ENCODE results near the gene PMEPA1. TPM values are rescaled to one million over a fixed set of nuclear protein-coding genes. Genes with fewer than 3 reads are reported as not detected.

The PMEPA1 gene
- total and polyA plus RNA-seq, 2 donors (not counting 3 experiments of a cell fraction or from before 2014, with no cell fraction given) = 31.6 to 33.2 TPM

- DNase-seq (ENCODE audit: low read depth, low spot score) (no peak), FAIRE-seq (no peak)
- no peak overlapping the region for H3K4me3 ChIP-seq (replicated peaks in 1 of 3; ENCODE audit: insufficient read depth in 1 of 3, low read depth in 1 of 3, low read length in 3 of 3)
- no peaks in the 10 kb centered on the region for H3K27me3 ChIP-seq (ENCODE audit: control insufficient read depth in 2 of 2, insufficient read depth in 2 of 2, low read length in 2 of 2)
- H3K36me3 ChIP-seq (ENCODE audit: control insufficient read depth in 2 of 2, extremely low read depth in 1 of 2, insufficient read depth in 2 of 2, low read length in 2 of 2) = peaks cover 0 to 1% of the 10 kb centered on the region in 2 experiments
- no peaks in the 10 kb centered on the region for H4K20me1 ChIP-seq (replicated peaks; ENCODE audit: control insufficient read depth, extremely low read depth, insufficient read depth, low read length)
- intact Hi-C loops (cut with micrococcal nuclease) (no loop called here), dilution Hi-C loops (cut with MboI; ENCODE audit: extremely low pct_ligation_motif_present, low sequenced_read_pairs) (no loop called here)
- BruUV-seq (replicated peaks) = no TSS peak
- H3K4me1 ChIP-seq (ENCODE audit: control insufficient read depth, extremely low read depth, insufficient read depth, low read length) = peaks cover 14% of the 10 kb centered on the region
- H3K9me1 ChIP-seq (replicated peaks; ENCODE audit: control insufficient read depth, extremely low read depth, insufficient read depth, low read length) = no peaks in the 10 kb centered on the region
- CTCF ChIA-PET = interaction anchor here (1.0 to 1.3 kb wide), 5 partner anchors 9 to 473 kb away, joined by 3 to 5 read pairs (median 5); no protein-coding TSS in a partner anchor
- no peak overlapping the region for H3K9ac ChIP-seq (replicated peaks; ENCODE audit: extremely low read depth, insufficient read depth, low read length)
- H3K9me3 ChIP-seq (replicated peaks; ENCODE audit: control insufficient read depth, insufficient read depth, low read length) = no peaks in the 10 kb centered on the region
- H3K4me2 ChIP-seq (ENCODE audit: insufficient read depth, low read length) = no peak overlapping the region
- H3K27ac ChIP-seq (ENCODE audit: insufficient read depth, low read depth, low read length) = no peak overlapping the region
- no peak for TF ChIP-seq JUN (IDR thresholded peaks at IDR 0.05; ENCODE audit: borderline replicate concordance, insufficient read depth, insufficient read length, low read depth)
- TF ChIP-seq FOS (IDR thresholded peaks at IDR 0.05; ENCODE audit: borderline replicate concordance, insufficient read depth, low read length) = no peak
- no peak for TF ChIP-seq MYC (IDR thresholded peaks at IDR 0.05; ENCODE audit: low read depth, low read length)
- TF ChIP-seq POLR2AphosphoS5 (IDR thresholded peaks at IDR 0.05; ENCODE audit: insufficient read depth, low read depth, low read length) = no peak
- TF ChIP-seq EZH2 (IDR thresholded peaks at IDR 0.05; ENCODE audit: borderline replicate concordance, low read depth, low read length, severe bottlenecking) = no peak
- H2AFZ ChIP-seq (ENCODE audit: low read depth, low read length) = no peak overlapping the region
- H3K79me2 ChIP-seq (ENCODE audit: control insufficient read depth, insufficient read depth, low read length) = peaks cover 57% of the 10 kb centered on the region
- POLR2A ChIA-PET = no interaction called here
Observed at GRCh38 chr20:57707320-57707719, 2.5 kb downstream of the PMEPA1 start.

GRCh38 chr20:57705127-57705899 lies 4.5 kb downstream of the PMEPA1 start:
- TF ChIP-seq POLR2A (IDR thresholded peaks at IDR 0.05; ENCODE audit: low read depth, low read length) (no peak), CTCF (IDR thresholded peaks at IDR 0.05; ENCODE audit: extremely low read depth in 1 of 2, insufficient read depth in 1 of 2, low read depth in 1 of 2, low read length in 2 of 2) (no peak), JUN (IDR thresholded peaks at IDR 0.05; ENCODE audit: borderline replicate concordance, insufficient read depth, insufficient read length, low read depth) (no peak), GATA2 (IDR thresholded peaks at IDR 0.05; ENCODE audit: insufficient read depth, insufficient read length, low read depth, low read length) (no peak), POLR2AphosphoS5 (IDR thresholded peaks at IDR 0.05; ENCODE audit: insufficient read depth, low read depth, low read length) (no peak), MYC (IDR thresholded peaks at IDR 0.05; ENCODE audit: low read depth, low read length) (no peak), MAX (IDR thresholded peaks at IDR 0.05; ENCODE audit: insufficient read depth, insufficient read length) (no peak), EZH2 (IDR thresholded peaks at IDR 0.05; ENCODE audit: borderline replicate concordance, low read depth, low read length, severe bottlenecking) (no peak), FOS (IDR thresholded peaks at IDR 0.05; ENCODE audit: borderline replicate concordance, insufficient read depth, low read length) (no peak)
- no peak overlapping the region for H3K9ac ChIP-seq (replicated peaks; ENCODE audit: extremely low read depth, insufficient read depth, low read length)
- POLR2A ChIA-PET = no interaction called here
- H3K4me1 ChIP-seq (ENCODE audit: control insufficient read depth, extremely low read depth, insufficient read depth, low read length) = peaks cover 10% of the 10 kb centered on the region
- DNase-seq (ENCODE audit: low read depth, low spot score) (no peak), FAIRE-seq (no peak)
- no peak overlapping the region for H3K4me2 ChIP-seq (ENCODE audit: insufficient read depth, low read length)
- H3K27me3 ChIP-seq (ENCODE audit: control insufficient read depth in 2 of 2, insufficient read depth in 2 of 2, low read length in 2 of 2) = no peaks in the 10 kb centered on the region
- H3K9me3 ChIP-seq (replicated peaks; ENCODE audit: control insufficient read depth, insufficient read depth, low read length) = no peaks in the 10 kb centered on the region
- H3K9me1 ChIP-seq (replicated peaks; ENCODE audit: control insufficient read depth, extremely low read depth, insufficient read depth, low read length) = no peaks in the 10 kb centered on the region
- H2AFZ ChIP-seq (ENCODE audit: low read depth, low read length) = no peak overlapping the region
- peaks cover 71% of the 10 kb centered on the region for H3K79me2 ChIP-seq (ENCODE audit: control insufficient read depth, insufficient read depth, low read length)
- CTCF ChIA-PET = no interaction called here
- no TSS peak for BruUV-seq (replicated peaks)
- intact Hi-C loops (cut with micrococcal nuclease) = no loop called here
- H3K4me3 ChIP-seq (replicated peaks in 1 of 3; ENCODE audit: insufficient read depth in 1 of 3, low read depth in 1 of 3, low read length in 3 of 3) = no peak overlapping the region
- dilution Hi-C loops (cut with MboI; ENCODE audit: extremely low pct_ligation_motif_present, low sequenced_read_pairs) = no loop called here
- H3K36me3 ChIP-seq (ENCODE audit: control insufficient read depth in 2 of 2, extremely low read depth in 1 of 2, insufficient read depth in 2 of 2, low read length in 2 of 2) = peaks cover 0 to 6% of the 10 kb centered on the region in 2 experiments
- no peak overlapping the region for H3K27ac ChIP-seq (ENCODE audit: insufficient read depth, low read depth, low read length)
- H4K20me1 ChIP-seq (replicated peaks; ENCODE audit: control insufficient read depth, extremely low read depth, insufficient read depth, low read length) = no peaks in the 10 kb centered on the region

Data from endothelial cell of umbilical vein (primary cell).